Measurements from ENCODE around the gene CD38.

GRCh38 chr4:15778289-15779241 lies at the start of gene CD38:
- TF ChIP-seq, protein P1, sequence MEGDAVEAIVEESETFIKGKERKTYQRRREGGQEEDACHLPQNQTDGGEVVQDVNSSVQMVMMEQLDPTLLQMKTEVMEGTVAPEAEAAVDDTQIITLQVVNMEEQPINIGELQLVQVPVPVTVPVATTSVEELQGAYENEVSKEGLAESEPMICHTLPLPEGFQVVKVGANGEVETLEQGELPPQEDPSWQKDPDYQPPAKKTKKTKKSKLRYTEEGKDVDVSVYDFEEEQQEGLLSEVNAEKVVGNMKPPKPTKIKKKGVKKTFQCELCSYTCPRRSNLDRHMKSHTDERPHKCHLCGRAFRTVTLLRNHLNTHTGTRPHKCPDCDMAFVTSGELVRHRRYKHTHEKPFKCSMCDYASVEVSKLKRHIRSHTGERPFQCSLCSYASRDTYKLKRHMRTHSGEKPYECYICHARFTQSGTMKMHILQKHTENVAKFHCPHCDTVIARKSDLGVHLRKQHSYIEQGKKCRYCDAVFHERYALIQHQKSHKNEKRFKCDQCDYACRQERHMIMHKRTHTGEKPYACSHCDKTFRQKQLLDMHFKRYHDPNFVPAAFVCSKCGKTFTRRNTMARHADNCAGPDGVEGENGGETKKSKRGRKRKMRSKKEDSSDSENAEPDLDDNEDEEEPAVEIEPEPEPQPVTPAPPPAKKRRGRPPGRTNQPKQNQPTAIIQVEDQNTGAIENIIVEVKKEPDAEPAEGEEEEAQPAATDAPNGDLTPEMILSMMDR (IDR thresholded peaks at IDR 0.05), result no peak
- no peak for TF ChIP-seq POLR2A (IDR thresholded peaks at IDR 0.05)
